CD8-positive, alpha-beta memory T cell (primary cell): ENCODE results near the gene RASIP1. TPM values are rescaled to one million over a fixed set of nuclear protein-coding genes. Genes with fewer than 3 reads are reported as not detected.
"Not testable (repeated sequence)": the region's sequence is repeated elsewhere in the genome, so short reads cannot be mapped to it uniquely, and the experiment has no call there.

ENCODE experiments used
- CTCF ChIA-PET: fragments of 350-600 bp; sonication (Branson Sonifier 250); formaldehyde crosslinking; loops from one replicate; lab custom pipeline; 2021; ENCODE audit warnings: antibody characterized with exemption; lab: Charles Lee
- POLR2A ChIA-PET: fragments of 350-600 bp; sonication (Branson Sonifier 250); formaldehyde crosslinking; loops from one replicate; lab custom pipeline; 2021; ENCODE audit warnings: antibody characterized with exemption; lab: Charles Lee
- DNase-seq, 5 donors: peaks; one replicate each; pipeline versions ENCODE4 v3.0.0 to v3.0.0-alpha.2; 2020 to 2022; ENCODE audit warnings: mixed read lengths in 1 of 5
- H3K27ac ChIP-seq: one replicate; pipeline ENCODE4 v1.7.0; 2013; ENCODE audit warnings: low read depth, mild to moderate bottlenecking, low read length, moderate library complexity
- H3K27me3 ChIP-seq: 2 replicates; pipeline ENCODE4 v1.7.0; 2013; ENCODE audit warnings: low read length, mild to moderate bottlenecking; ENCODE audit not compliant: insufficient read depth, poor library complexity, severe bottlenecking
- H3K36me3 ChIP-seq: 2 replicates; pipeline ENCODE4 v1.7.0; 2013; ENCODE audit warnings: mild to moderate bottlenecking, low read length, moderate library complexity; ENCODE audit not compliant: insufficient read depth
- H3K4me1 ChIP-seq: 2 replicates; pipeline ENCODE4 v1.7.0; 2013; ENCODE audit warnings: mild to moderate bottlenecking, low read length, moderate library complexity; ENCODE audit not compliant: insufficient read depth
- H3K4me3 ChIP-seq: 2 replicates; pipeline ENCODE4 v1.7.0; 2013; ENCODE audit warnings: mild to moderate bottlenecking, low read length
- H3K9me3 ChIP-seq: 2 replicates; pipeline ENCODE4 v1.7.0; 2013; ENCODE audit warnings: mild to moderate bottlenecking, low read length
- H3K27ac Mint-ChIP-seq, 8 donors: one replicate each; pipeline ENCODE4 v1.8.0; 2020 to 2021; ENCODE audit warnings: mixed read lengths in 8 of 8, mild to moderate bottlenecking in 6 of 8, inconsistent platforms in 3 of 8, moderate library complexity in 3 of 8
- H3K27me3 Mint-ChIP-seq, 2 donors: one replicate each; pipeline ENCODE4 v1.8.0; 2020 to 2021; ENCODE audit warnings: mixed read lengths in 2 of 2, mild to moderate bottlenecking in 1 of 2, moderate library complexity in 1 of 2
- H3K36me3 Mint-ChIP-seq, 3 donors: one replicate each; pipeline ENCODE4 v1.8.0; 2020 to 2021; ENCODE audit warnings: mixed read lengths in 3 of 3, inconsistent platforms in 1 of 3, mild to moderate bottlenecking in 1 of 3
- H3K4me1 Mint-ChIP-seq, 3 donors: one replicate each; pipeline ENCODE4 v1.8.0; 2020 to 2021; ENCODE audit warnings: mixed read lengths in 3 of 3, inconsistent platforms in 1 of 3, mild to moderate bottlenecking in 1 of 3
- H3K4me3 Mint-ChIP-seq, 7 donors: one replicate each; pipeline ENCODE4 v1.8.0; 2020 to 2021; ENCODE audit warnings: mixed read lengths in 7 of 7, mild to moderate bottlenecking in 6 of 7, moderate library complexity in 4 of 7, inconsistent platforms in 2 of 7
- H3K9me3 Mint-ChIP-seq, 5 donors: one replicate each; pipeline ENCODE4 v1.8.0; 2020 to 2022; ENCODE audit warnings: mixed read lengths in 5 of 5, mild to moderate bottlenecking in 3 of 5, moderate library complexity in 2 of 5, inconsistent platforms in 1 of 5
- polyA plus RNA-seq: library from polyadenylated mRNA; unstranded; fragments of 300-500 nt; fragmentation: Illumina TruSeq; gene quantifications from one replicate; pipeline ENCODE4 v1.2.3, GENCODE V29; 2021
- total RNA-seq, 2 experiments: library from RNA; stranded (reverse); gene quantifications; one replicate each; pipeline ENCODE4 v1.2.3, GENCODE V29; 2021

RASIP1 gene
- total and polyA plus RNA-seq, 3 experiments from 2014 or later, result 0.09 to 0.22 (median 0.20) TPM

GRCh38 chr19:48705431-48705830 lies 35.0 kb downstream of the RASIP1 start:
- H3K27me3 Mint-ChIP-seq, result no peaks in the 10 kb centered on the region
- H3K27ac Mint-ChIP-seq, result no peak overlapping the region
- POLR2A ChIA-PET, result no interaction called here
- no peak overlapping the region for H3K4me3 Mint-ChIP-seq
- DNase-seq, result no peak
- CTCF ChIA-PET, result no interaction called here
- H3K4me1 ChIP-seq, result no peaks in the 10 kb centered on the region
- no peak overlapping the region for H3K4me3 ChIP-seq
- no peak overlapping the region for H3K27ac ChIP-seq
- H3K27me3 ChIP-seq, result no peaks in the 10 kb centered on the region
- H3K4me1 Mint-ChIP-seq, result no peaks in the 10 kb centered on the region
- no peaks in the 10 kb centered on the region for H3K36me3 ChIP-seq
- peaks cover 5 to 37% (median 11%) of the 10 kb centered on the region in 3 donors for H3K36me3 Mint-ChIP-seq
- H3K9me3 Mint-ChIP-seq, result no peaks in the 10 kb centered on the region
- no peaks in the 10 kb centered on the region for H3K9me3 ChIP-seq

GRCh38 chr19:48703316-48703715 lies 37.1 kb downstream of the RASIP1 start:
- Mint-ChIP-seq H3K4me1 (no peaks in the 10 kb centered on the region), H3K4me3 (no peak overlapping the region), H3K9me3 (no peaks in the 10 kb centered on the region), H3K27ac (no peak overlapping the region), H3K27me3 (peaks cover 0 to 8% of the 10 kb centered on the region in 2 donors), H3K36me3 (peaks cover 5 to 36% (median 8%) of the 10 kb centered on the region in 3 donors)
- no peak overlapping the region for H3K4me3 ChIP-seq
- no peak for DNase-seq
- H3K36me3 ChIP-seq, result no peaks in the 10 kb centered on the region
- H3K9me3 ChIP-seq, result no peaks in the 10 kb centered on the region
- H3K27ac ChIP-seq, result no peak overlapping the region
- ChIA-PET POLR2A (no interaction called here), CTCF (no interaction called here)
- no peaks in the 10 kb centered on the region for H3K4me1 ChIP-seq
- no peaks in the 10 kb centered on the region for H3K27me3 ChIP-seq

- no peaks in the 10 kb centered on the region for H3K9me3 Mint-ChIP-seq
- no peak overlapping the region for H3K27ac Mint-ChIP-seq
- peaks cover 5 to 35% (median 8%) of the 10 kb centered on the region in 3 donors for H3K36me3 Mint-ChIP-seq
- no peaks in the 10 kb centered on the region for H3K36me3 ChIP-seq
- no peak for DNase-seq
- H3K27me3 Mint-ChIP-seq, result peaks cover 3 to 8% of the 10 kb centered on the region in 2 donors
- ChIA-PET CTCF (no interaction called here), POLR2A (no interaction called here)
- H3K9me3 ChIP-seq, result no peaks in the 10 kb centered on the region
- H3K27me3 ChIP-seq, result no peaks in the 10 kb centered on the region
- no peak overlapping the region for H3K4me3 ChIP-seq
- H3K4me1 ChIP-seq, result no peaks in the 10 kb centered on the region
- no peak overlapping the region for H3K4me3 Mint-ChIP-seq
- no peaks in the 10 kb centered on the region for H3K4me1 Mint-ChIP-seq
- H3K27ac ChIP-seq, result no peak overlapping the region
Measured at GRCh38 chr19:48702701-48703100, 37.7 kb downstream of the RASIP1 start.

- no peak for DNase-seq
- Histone ChIP-seq H3K27ac (no peak overlapping the region), H3K4me3 (no peak overlapping the region), H3K27me3 (peaks cover 3% of the 10 kb centered on the region), H3K9me3 (no peaks in the 10 kb centered on the region), H3K4me1 (peaks cover 10% of the 10 kb centered on the region), H3K36me3 (no peaks in the 10 kb centered on the region)
- H3K27ac Mint-ChIP-seq, result no peak overlapping the region
- no peaks in the 10 kb centered on the region for H3K9me3 Mint-ChIP-seq
- ChIA-PET CTCF (no interaction called here), POLR2A (no interaction called here)
- peaks cover 3 to 10% (median 6%) of the 10 kb centered on the region in 3 donors for H3K4me1 Mint-ChIP-seq
- H3K4me3 Mint-ChIP-seq, result no peak overlapping the region
- H3K36me3 Mint-ChIP-seq, result peaks cover 0 to 9% (median 2%) of the 10 kb centered on the region in 3 donors
- peaks cover 16 to 21% of the 10 kb centered on the region in 2 donors for H3K27me3 Mint-ChIP-seq
Measured at GRCh38 chr19:48698046-48698445, 42.4 kb downstream of the RASIP1 start.

GRCh38 chr19:48696353-48697010 lies 43.9 kb downstream of the RASIP1 start:
- peaks cover 3% of the 10 kb centered on the region for H3K27me3 ChIP-seq
- no peaks in the 10 kb centered on the region for H3K9me3 ChIP-seq
- H3K27ac ChIP-seq, result no peak overlapping the region
- Mint-ChIP-seq H3K9me3 (no peaks in the 10 kb centered on the region), H3K36me3 (peaks cover 0 to 4% (median 0%) of the 10 kb centered on the region in 3 donors), H3K27me3 (peaks cover 16 to 21% of the 10 kb centered on the region in 2 donors), H3K27ac (no peak overlapping the region), H3K4me3 (peak overlapping the region in 6 of 7 donors; percentile 19 to 79 (median 54)), H3K4me1 (peaks cover 3 to 10% (median 6%) of the 10 kb centered on the region in 3 donors)
- no peaks in the 10 kb centered on the region for H3K36me3 ChIP-seq
- no peak for DNase-seq
- no peak overlapping the region for H3K4me3 ChIP-seq
- H3K4me1 ChIP-seq, result peaks cover 10% of the 10 kb centered on the region
- POLR2A ChIA-PET, result interaction anchor here (0.7 kb wide), 1 partner anchor 62 kb away, joined by 5 read pairs; no protein-coding TSS in a partner anchor
- CTCF ChIA-PET, result interaction anchor here (0.8 kb wide), 1 partner anchor 21 kb away, joined by 3 read pairs; no protein-coding TSS in a partner anchor

- no peaks in the 10 kb centered on the region for H3K9me3 ChIP-seq
- no peak within 1 kb of the TSS for H3K4me3 ChIP-seq
- POLR2A ChIA-PET, result no interaction called here
- peaks cover 0 to 2% (median 0%) of the 10 kb centered on the region in 3 donors for H3K36me3 Mint-ChIP-seq
- no peaks in the 10 kb centered on the region for H3K9me3 Mint-ChIP-seq
- peaks cover 16 to 21% of the 10 kb centered on the region in 2 donors for H3K27me3 Mint-ChIP-seq
- H3K27ac Mint-ChIP-seq, result no peak within 1 kb of the TSS
- no peak within 1 kb of the TSS for H3K27ac ChIP-seq
- no peak for DNase-seq
- CTCF ChIA-PET, result no interaction called here
- H3K4me1 ChIP-seq, result peaks cover 10% of the 10 kb centered on the region
- peaks cover 3% of the 10 kb centered on the region for H3K27me3 ChIP-seq
- no peaks in the 10 kb centered on the region for H3K36me3 ChIP-seq
- H3K4me3 Mint-ChIP-seq, result peak within 1 kb of the TSS in 6 of 7 donors; percentile 19 to 79 (median 54)
- peaks cover 3 to 10% (median 6%) of the 10 kb centered on the region in 3 donors for H3K4me1 Mint-ChIP-seq
Measured at GRCh38 chr19:48695743-48696352, 44.6 kb downstream of the RASIP1 start, which contains the start of gene FUT2. Gene FUT2, plus strand, starts transcription at chr19:48695971. Its CDS starts 6,986 bp downstream, at chr19:48702957.

GRCh38 chr19:48693629-48694028 lies 46.8 kb downstream of the RASIP1 start:
- CTCF ChIA-PET, DNase-seq, H3K4me3 ChIP-seq, H3K36me3 ChIP-seq, H3K27ac Mint-ChIP-seq, H3K27me3 ChIP-seq, H3K9me3 ChIP-seq, H3K4me1 ChIP-seq, H3K27ac ChIP-seq, H3K36me3 Mint-ChIP-seq, H3K4me3 Mint-ChIP-seq, H3K9me3 Mint-ChIP-seq, POLR2A ChIA-PET: not testable (repeated sequence)
- H3K4me1 Mint-ChIP-seq, result peaks cover 3 to 10% (median 6%) of the 10 kb centered on the region in 3 donors
- peaks cover 14 to 16% of the 10 kb centered on the region in 2 donors for H3K27me3 Mint-ChIP-seq

- no peak overlapping the region for H3K27ac Mint-ChIP-seq
Measured at GRCh38 chr19:48689449-48689848, 51.0 kb downstream of the RASIP1 start.

More at GRCh38 chr19:48689449-48689848, 51.0 kb downstream of the RASIP1 start:
- H3K36me3 ChIP-seq, result no peaks in the 10 kb centered on the region
- H3K36me3 Mint-ChIP-seq, result no peaks in the 10 kb centered on the region
- H3K27me3 Mint-ChIP-seq, result no peaks in the 10 kb centered on the region
- H3K4me3 Mint-ChIP-seq, result no peak overlapping the region
- ChIA-PET CTCF (no interaction called here), POLR2A (no interaction called here)
- no peaks in the 10 kb centered on the region for H3K9me3 ChIP-seq
- H3K27me3 ChIP-seq, result no peaks in the 10 kb centered on the region
- no peaks in the 10 kb centered on the region for H3K4me1 ChIP-seq
- DNase-seq, result no peak
- H3K4me1 Mint-ChIP-seq, result no peaks in the 10 kb centered on the region
- no peak overlapping the region for H3K4me3 ChIP-seq
- H3K27ac ChIP-seq, result no peak overlapping the region
- H3K9me3 Mint-ChIP-seq, result no peaks in the 10 kb centered on the region
